Chondrocyte (in vitro differentiated cells): ENCODE results near the gene TLE3. TPM values are rescaled to one million over a fixed set of nuclear protein-coding genes. Genes with fewer than 3 reads are reported as not detected.

ENCODE experiments used
- DNase-seq: peaks from one replicate; pipeline ENCODE4 v3.0.0; 2021; ENCODE audit warnings: mixed read lengths, low spot score
- H3K27ac Mint-ChIP-seq: one replicate; pipeline ENCODE4 v1.8.0; 2021; ENCODE audit warnings: mild to moderate bottlenecking, moderate library complexity, mixed read lengths; ENCODE audit not compliant: unreplicated experiment
- H3K27me3 Mint-ChIP-seq: 2 replicates; pipeline ENCODE4 v1.8.0; 2021; ENCODE audit warnings: low read depth, mixed read lengths
- H3K36me3 Mint-ChIP-seq: 2 replicates; pipeline ENCODE4 v1.8.0; 2021; ENCODE audit warnings: low read depth, mixed read lengths
- H3K4me1 Mint-ChIP-seq: 2 replicates; pipeline ENCODE4 v1.8.0; 2021; ENCODE audit warnings: low read depth, mild to moderate bottlenecking, mixed read lengths
- H3K4me3 Mint-ChIP-seq: one replicate; pipeline ENCODE4 v1.8.0; 2021; ENCODE audit warnings: mild to moderate bottlenecking, moderate library complexity, mixed read lengths; ENCODE audit not compliant: unreplicated experiment
- H3K9me3 Mint-ChIP-seq: 2 replicates; pipeline ENCODE4 v1.8.0; 2021; ENCODE audit warnings: low read depth, mixed read lengths
- long read RNA-seq: library from polyadenylated mRNA; stranded (forward); transcript quantifications from one replicate; pipeline ENCODE4 v2.0.0, GENCODE V29; 2021
- total RNA-seq: library from RNA; stranded (reverse); gene quantifications from 3 replicates; pipeline ENCODE4 v1.2.1, GENCODE V29; 2021
- TF ChIP-seq, protein P1 (sequence below): fragments of 200-600 bp; sonication (generic); IDR thresholded peaks from 2 replicates; pipeline ENCODE4 v1.5.0; 2021; ENCODE audit warnings: antibody characterized with exemption, mild to moderate bottlenecking, moderate library complexity

TLE3 gene
- 36.9 to 53.4 TPM (median 51.3 TPM) in 3 replicates for total RNA-seq
- long read RNA-seq, partial matches to known transcripts, result 12 of 36 reads
- long read RNA-seq, other reads (novel, unspliced or antisense), result 24 of 36 reads

DNA sequence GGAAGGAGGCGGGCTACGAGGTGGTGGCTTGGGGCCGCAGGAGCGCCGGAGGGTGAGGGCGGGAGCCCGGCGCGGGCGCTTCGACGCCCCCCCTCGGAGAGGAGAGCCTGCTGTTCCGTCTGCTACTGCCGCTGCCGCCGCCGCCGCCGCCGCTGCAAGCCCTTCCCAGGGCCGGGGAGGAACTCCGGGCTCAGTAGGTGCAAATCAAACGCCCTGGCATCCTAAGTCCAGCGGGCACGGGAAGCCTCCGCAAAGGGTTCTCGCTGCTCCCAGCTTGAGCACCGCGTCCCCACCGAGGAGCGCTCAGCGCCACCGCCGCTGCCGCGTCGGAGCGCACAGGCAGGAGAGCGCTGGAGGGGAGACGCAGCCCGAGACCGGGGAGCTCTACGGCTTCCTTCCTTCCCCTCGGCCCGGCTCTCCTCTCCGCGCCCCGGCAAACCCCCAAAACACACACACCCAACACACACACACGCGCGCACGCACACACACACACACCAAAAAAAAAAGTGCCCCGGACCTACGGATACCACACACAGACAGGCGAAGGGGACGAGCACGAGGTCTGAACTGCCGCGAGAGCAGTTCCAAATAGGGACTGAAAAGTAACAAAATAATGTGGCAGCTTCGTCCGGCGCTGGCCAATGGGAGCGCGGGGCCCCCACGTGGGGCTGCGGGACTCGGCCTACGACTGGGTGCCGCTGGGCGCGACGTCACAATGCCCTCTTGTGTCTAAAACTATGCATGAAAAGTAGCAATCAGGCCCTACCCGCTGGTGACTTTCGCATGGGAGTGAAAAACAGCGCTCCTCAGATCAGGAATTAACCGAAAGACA lies at the start of gene TLE3:
TLE3 (minus strand) TSS at position 597 of the 832 bp plus-strand sequence. CDS start 1,119 bp downstream, outside the sequence.
- DNase-seq, result peak; percentile 98
- Mint-ChIP-seq H3K27me3 (no peaks in the 10 kb centered on the region), H3K27ac (peak within 1 kb of the TSS; percentile 99), H3K36me3 (peaks cover 9% of the 10 kb centered on the region), H3K4me3 (peak within 1 kb of the TSS; percentile 96), H3K4me1 (peaks cover 64% of the 10 kb centered on the region), H3K9me3 (no peaks in the 10 kb centered on the region)
- TF ChIP-seq, protein P1, sequence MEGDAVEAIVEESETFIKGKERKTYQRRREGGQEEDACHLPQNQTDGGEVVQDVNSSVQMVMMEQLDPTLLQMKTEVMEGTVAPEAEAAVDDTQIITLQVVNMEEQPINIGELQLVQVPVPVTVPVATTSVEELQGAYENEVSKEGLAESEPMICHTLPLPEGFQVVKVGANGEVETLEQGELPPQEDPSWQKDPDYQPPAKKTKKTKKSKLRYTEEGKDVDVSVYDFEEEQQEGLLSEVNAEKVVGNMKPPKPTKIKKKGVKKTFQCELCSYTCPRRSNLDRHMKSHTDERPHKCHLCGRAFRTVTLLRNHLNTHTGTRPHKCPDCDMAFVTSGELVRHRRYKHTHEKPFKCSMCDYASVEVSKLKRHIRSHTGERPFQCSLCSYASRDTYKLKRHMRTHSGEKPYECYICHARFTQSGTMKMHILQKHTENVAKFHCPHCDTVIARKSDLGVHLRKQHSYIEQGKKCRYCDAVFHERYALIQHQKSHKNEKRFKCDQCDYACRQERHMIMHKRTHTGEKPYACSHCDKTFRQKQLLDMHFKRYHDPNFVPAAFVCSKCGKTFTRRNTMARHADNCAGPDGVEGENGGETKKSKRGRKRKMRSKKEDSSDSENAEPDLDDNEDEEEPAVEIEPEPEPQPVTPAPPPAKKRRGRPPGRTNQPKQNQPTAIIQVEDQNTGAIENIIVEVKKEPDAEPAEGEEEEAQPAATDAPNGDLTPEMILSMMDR, result peak; percentile 77

DNA sequence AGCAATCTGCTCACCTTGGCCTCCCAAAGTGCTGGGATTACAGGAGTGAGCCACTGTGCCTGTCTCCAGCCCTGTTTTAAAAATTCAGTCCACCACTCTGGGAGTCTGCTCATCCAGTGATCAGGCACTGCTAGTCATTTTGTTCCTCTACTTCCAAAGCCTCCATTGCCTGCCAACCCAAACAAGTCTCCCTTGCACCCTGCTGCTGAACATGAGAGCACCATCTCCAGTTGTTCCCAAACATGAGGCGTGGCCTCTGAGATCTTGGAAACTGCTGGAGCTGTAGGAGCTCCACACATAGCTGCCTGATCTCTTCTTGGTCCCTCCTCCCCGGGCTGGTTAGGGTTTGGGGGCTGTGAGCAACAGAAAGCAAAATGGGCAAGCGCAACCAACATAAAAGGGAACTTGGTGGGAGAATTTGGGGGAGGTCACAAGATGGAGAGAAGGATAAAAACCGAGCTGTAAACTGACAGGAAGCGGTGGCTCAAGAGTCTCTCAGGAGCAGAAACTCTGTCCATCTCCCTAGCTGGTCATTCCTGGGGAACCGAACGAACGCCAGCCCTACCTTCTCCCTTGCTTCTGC lies 49.6 kb upstream of the TLE3 start:
- H3K27me3 Mint-ChIP-seq, result peaks cover 7% of the 10 kb centered on the region
- no peak overlapping the region for H3K4me3 Mint-ChIP-seq
- H3K4me1 Mint-ChIP-seq, result peaks cover 62% of the 10 kb centered on the region
- TF ChIP-seq, protein P1, result no peak
- no peak for DNase-seq
- no peaks in the 10 kb centered on the region for H3K36me3 Mint-ChIP-seq
- H3K9me3 Mint-ChIP-seq, result peaks cover 5% of the 10 kb centered on the region
- peak overlapping the region; percentile 55 for H3K27ac Mint-ChIP-seq

DNA sequence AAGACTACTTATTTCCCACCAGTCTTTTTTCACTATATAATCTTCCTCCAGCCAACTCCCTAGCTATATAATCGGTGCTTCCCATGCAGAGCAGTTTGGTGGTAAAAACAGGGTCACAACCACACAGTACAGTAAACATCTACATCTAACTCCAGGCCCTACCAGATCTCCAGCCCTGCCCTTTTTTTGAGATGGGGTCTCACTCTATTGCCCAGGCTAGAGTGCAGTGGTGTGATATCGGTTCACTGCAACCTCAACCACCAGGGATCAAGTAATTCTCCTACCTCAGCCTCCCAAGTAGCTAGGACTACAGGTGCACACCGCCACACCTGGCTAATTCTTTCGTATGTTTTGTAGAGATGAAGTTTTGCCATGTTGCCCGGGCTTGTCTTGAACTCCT lies 49.1 kb upstream of the TLE3 start:
- Mint-ChIP-seq H3K9me3 (peaks cover 5% of the 10 kb centered on the region), H3K27me3 (peaks cover 7% of the 10 kb centered on the region), H3K4me3 (no peak overlapping the region), H3K36me3 (no peaks in the 10 kb centered on the region), H3K27ac (no peak overlapping the region), H3K4me1 (peaks cover 62% of the 10 kb centered on the region)
- DNase-seq, result no peak
- TF ChIP-seq, protein P1, result no peak

DNA sequence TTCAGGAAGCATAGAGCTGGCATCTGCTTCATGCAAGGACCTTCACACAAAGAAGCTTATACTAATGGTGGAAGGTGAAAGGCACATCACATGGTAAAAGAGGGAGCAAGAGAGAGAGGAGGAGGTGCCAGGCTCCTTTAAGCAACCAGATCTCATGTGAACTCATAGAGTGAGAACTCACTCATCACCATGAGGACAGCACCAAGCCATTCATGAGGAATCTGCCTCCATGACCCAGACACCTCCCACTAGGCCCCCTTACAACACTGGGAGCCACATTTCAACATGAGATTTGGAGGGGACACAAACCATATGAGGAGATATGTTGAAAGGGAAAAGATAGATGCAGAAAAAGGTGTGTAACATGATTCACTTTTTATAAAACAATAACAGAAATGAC lies 48.4 kb upstream of the TLE3 start:
- DNase-seq, result no peak
- H3K27ac Mint-ChIP-seq, result no peak overlapping the region
- TF ChIP-seq, protein P1, result no peak
- H3K9me3 Mint-ChIP-seq, result peaks cover 5% of the 10 kb centered on the region
- peaks cover 7% of the 10 kb centered on the region for H3K27me3 Mint-ChIP-seq
- no peak overlapping the region for H3K4me3 Mint-ChIP-seq
- peaks cover 57% of the 10 kb centered on the region for H3K4me1 Mint-ChIP-seq
- no peaks in the 10 kb centered on the region for H3K36me3 Mint-ChIP-seq

DNA sequence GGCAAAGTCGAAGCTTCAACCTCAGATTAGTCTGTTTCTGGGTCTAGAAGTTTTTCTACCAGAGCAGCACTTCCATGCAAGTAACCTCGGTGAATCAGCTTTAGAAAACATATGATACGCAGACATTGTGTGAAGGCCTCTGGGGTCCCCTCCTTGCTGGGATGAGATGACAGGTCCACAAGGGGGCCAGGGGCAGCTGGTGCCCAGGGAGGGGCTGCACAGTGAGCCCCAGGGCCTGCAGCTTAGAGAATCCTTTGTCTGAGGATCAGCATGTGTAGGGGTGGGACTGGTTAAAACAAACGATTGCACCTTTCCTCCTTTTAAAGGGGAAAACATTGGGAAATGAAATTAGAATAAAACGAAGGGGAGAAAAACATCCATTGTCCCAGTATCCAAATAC lies 47.5 kb upstream of the TLE3 start:
- H3K9me3 Mint-ChIP-seq, result peaks cover 5% of the 10 kb centered on the region
- TF ChIP-seq, protein P1, result no peak
- no peak overlapping the region for H3K27ac Mint-ChIP-seq
- H3K4me1 Mint-ChIP-seq, result peaks cover 62% of the 10 kb centered on the region
- no peak overlapping the region for H3K4me3 Mint-ChIP-seq
- H3K36me3 Mint-ChIP-seq, result no peaks in the 10 kb centered on the region
- no peak for DNase-seq
- peaks cover 7% of the 10 kb centered on the region for H3K27me3 Mint-ChIP-seq
